H1 (cell line): Measurements from ENCODE around the gene ANAPC2. TPM values are rescaled to one million over a fixed set of nuclear protein-coding genes. Genes with fewer than 3 reads are reported as not detected.

ENCODE experiments used
- BACH1 ChIP-seq: IDR thresholded peaks from 2 replicates; pipeline ENCODE4 v1.6.1; 2012; ENCODE audit warnings: low read length, improper control_type of control experiment
- BRCA1 ChIP-seq: IDR thresholded peaks from 2 replicates; pipeline ENCODE4 v1.6.1; 2012; ENCODE audit warnings: low read depth, low read length, improper control_type of control experiment
- CBX5 ChIP-seq: fragments of 300-800, 300-1000 bp; sonication (generic); IDR thresholded peaks from 2 replicates; pipeline ENCODE4 v1.7.1; 2016; ENCODE audit warnings: antibody characterized with exemption, low read length, low read depth
- CBX8 ChIP-seq: fragments of 300-800, 300-1000 bp; sonication (generic); IDR thresholded peaks from 2 replicates; pipeline ENCODE4 v1.7.1; 2016; ENCODE audit warnings: low read depth, low read length, borderline replicate concordance
- CHD1 ChIP-seq: IDR thresholded peaks from 2 replicates; pipeline ENCODE4 v1.6.1; 2012; ENCODE audit warnings: low read depth, low read length, improper control_type of control experiment
- CTBP2 ChIP-seq: IDR thresholded peaks from 2 replicates; pipeline ENCODE4 v1.7.0; 2011; ENCODE audit warnings: borderline replicate concordance, mild to moderate bottlenecking, moderate library complexity, mixed read lengths, low read length; ENCODE audit not compliant: insufficient read depth, insufficient read length
- E2F6 ChIP-seq: IDR thresholded peaks from 2 replicates; pipeline ENCODE4 v1.6.1; 2012; ENCODE audit warnings: inconsistent platforms
- FOSL1 ChIP-seq: IDR thresholded peaks from 2 replicates; pipeline ENCODE4 v1.6.1; 2011; ENCODE audit warnings: mild to moderate bottlenecking, low read depth, low read length, moderate library complexity; ENCODE audit not compliant: insufficient read depth
- HDAC6 ChIP-seq: IDR thresholded peaks from one replicate; pipeline ENCODE4 v1.7.1; 2012; ENCODE audit warnings: low read depth, mild to moderate bottlenecking, inconsistent platforms, low read length, moderate library complexity
- JUN ChIP-seq: IDR thresholded peaks from 2 replicates; pipeline ENCODE4 v1.6.1; 2011; ENCODE audit warnings: low read depth, mild to moderate bottlenecking, improper control_type of control experiment, low read length
- KDM1A ChIP-seq: fragments of 200-600, 300-600 bp; sonication (generic); IDR thresholded peaks from 2 replicates; pipeline ENCODE4 v1.7.1; 2016; ENCODE audit warnings: mild to moderate bottlenecking, low read length, borderline replicate concordance
- KDM5A ChIP-seq: fragments of 200-600 bp; IDR thresholded peaks from 2 replicates; pipeline ENCODE4 v1.7.1; 2012; ENCODE audit warnings: mild to moderate bottlenecking, low read length, inconsistent platforms, mixed read lengths
- MAX ChIP-seq: IDR thresholded peaks from 2 replicates; pipeline ENCODE4 v1.6.1; 2012; ENCODE audit warnings: inconsistent platforms
- RBBP5 ChIP-seq: IDR thresholded peaks from 2 replicates; pipeline ENCODE4 v1.7.1; 2012; ENCODE audit warnings: low read depth, mild to moderate bottlenecking, inconsistent platforms, low read length, moderate library complexity, borderline replicate concordance
- RFX5 ChIP-seq: IDR thresholded peaks from 2 replicates; pipeline ENCODE4 v1.6.1; 2011; ENCODE audit warnings: low read depth, low read length, improper control_type of control experiment, borderline replicate concordance
- RNF2 ChIP-seq: fragments of 200-900, 300-1000 bp; sonication (generic); IDR thresholded peaks from 2 replicates; pipeline ENCODE4 v1.7.1; 2016; ENCODE audit warnings: borderline replicate concordance, low read depth, mild to moderate bottlenecking, antibody characterized with exemption, low read length; ENCODE audit not compliant: poor library complexity, severe bottlenecking; ENCODE audit errors: missing control alignments
- SIRT6 ChIP-seq: IDR thresholded peaks from one replicate; pipeline ENCODE4 v1.7.1; 2012; ENCODE audit warnings: low read length, inconsistent platforms
- SIX5 ChIP-seq: IDR thresholded peaks from 2 replicates; pipeline ENCODE4 v1.6.1; 2011; ENCODE audit warnings: mild to moderate bottlenecking, low read depth, low read length
- SRF ChIP-seq: IDR thresholded peaks from 2 replicates; pipeline ENCODE4 v1.6.1; 2011; ENCODE audit warnings: mild to moderate bottlenecking, low read depth, low read length, moderate library complexity
- TEAD4 ChIP-seq: IDR thresholded peaks from 2 replicates; pipeline ENCODE4 v1.6.1; 2012; ENCODE audit warnings: low read depth, low read length, inconsistent platforms, mixed read lengths
- polyA plus RNA-seq, 7 experiments: library from polyadenylated mRNA; depleted of rRNA in 3 of 7; stranded (reverse) in 5 of 7; unstranded in 2 of 7; fragments of >200 nt in 5 of 7; fragments of 200-250 nt in 2 of 7; gene quantifications; 1 replicate in 5 of 7; 2 replicates in 1 of 7; 4 replicates in 1 of 7; pipeline versions ENCODE4 v1.2.1 to v1.2.3, GENCODE V29; 2011 to 2013; ENCODE audit warnings: missing spikeins in 2 of 7, mixed read lengths in 2 of 7
- total RNA-seq: library from RNA; stranded (reverse); fragmentation: NEBNext Ultra II Directional; extraction: Animal tissue kit (Norgen Biotek cat#: 25700); gene quantifications from 2 replicates; pipeline ENCODE4 v1.2.1, GENCODE V29; 2021
- TF ChIP-seq, protein P1 (sequence below), 3 experiments: IDR thresholded peaks; 1 replicate in 2 of 3; 2 replicates in 1 of 3; pipeline versions ENCODE4 v1.5.1 to v1.6.1; 2011; ENCODE audit warnings: low read length in 3 of 3, mild to moderate bottlenecking in 3 of 3, inconsistent platforms in 2 of 3, low read depth in 1 of 3, moderate library complexity in 1 of 3; ENCODE audit not compliant: insufficient read depth in 1 of 3; ENCODE audit errors: control extremely low read depth in 1 of 3

ANAPC2 gene
- total and polyA plus RNA-seq, 2 of the 8 experiments (the other 6 are each of a cell fraction or from before 2014, with no cell fraction given): 30.2 to 37.7 TPM

GRCh38 chr9:137227054-137227852, 38.9 kb upstream of the ANAPC2 start, which contains the start of gene RNF224 (continued):
- TF ChIP-seq RNF2: no peak
- no peak for TF ChIP-seq E2F6
- no peak for TF ChIP-seq HDAC6
- TF ChIP-seq JUN: no peak
- no peak for TF ChIP-seq SIRT6
- TF ChIP-seq CTBP2: no peak
- TF ChIP-seq KDM1A: peak; percentile 84; the same call in 1 of the 2 replicates
- no peak for TF ChIP-seq KDM5A
- TF ChIP-seq FOSL1: no peak
- no peak for TF ChIP-seq BRCA1
- TF ChIP-seq BACH1: peak; percentile 68
- TF ChIP-seq TEAD4: no peak
- TF ChIP-seq CBX5: no peak
- TF ChIP-seq, protein P1, sequence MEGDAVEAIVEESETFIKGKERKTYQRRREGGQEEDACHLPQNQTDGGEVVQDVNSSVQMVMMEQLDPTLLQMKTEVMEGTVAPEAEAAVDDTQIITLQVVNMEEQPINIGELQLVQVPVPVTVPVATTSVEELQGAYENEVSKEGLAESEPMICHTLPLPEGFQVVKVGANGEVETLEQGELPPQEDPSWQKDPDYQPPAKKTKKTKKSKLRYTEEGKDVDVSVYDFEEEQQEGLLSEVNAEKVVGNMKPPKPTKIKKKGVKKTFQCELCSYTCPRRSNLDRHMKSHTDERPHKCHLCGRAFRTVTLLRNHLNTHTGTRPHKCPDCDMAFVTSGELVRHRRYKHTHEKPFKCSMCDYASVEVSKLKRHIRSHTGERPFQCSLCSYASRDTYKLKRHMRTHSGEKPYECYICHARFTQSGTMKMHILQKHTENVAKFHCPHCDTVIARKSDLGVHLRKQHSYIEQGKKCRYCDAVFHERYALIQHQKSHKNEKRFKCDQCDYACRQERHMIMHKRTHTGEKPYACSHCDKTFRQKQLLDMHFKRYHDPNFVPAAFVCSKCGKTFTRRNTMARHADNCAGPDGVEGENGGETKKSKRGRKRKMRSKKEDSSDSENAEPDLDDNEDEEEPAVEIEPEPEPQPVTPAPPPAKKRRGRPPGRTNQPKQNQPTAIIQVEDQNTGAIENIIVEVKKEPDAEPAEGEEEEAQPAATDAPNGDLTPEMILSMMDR (IDR thresholded peaks at IDR 0.05; ENCODE audit: control extremely low read depth in 1 of 3, insufficient read depth in 1 of 3, low read depth in 1 of 3, low read length in 3 of 3): peak in 2 of 3 experiments; percentile 96 to 97; a peak in 3 of 4 replicates
- no peak for TF ChIP-seq RBBP5
- no peak for TF ChIP-seq CBX8
- no peak for TF ChIP-seq SRF
- TF ChIP-seq CHD1: no peak
- peak; percentile 44; the same call in 1 of the 2 replicates for TF ChIP-seq MAX
- no peak for TF ChIP-seq RFX5
- TF ChIP-seq SIX5: no peak
